HCT116 (cell line): ENCODE results near the gene SH3RF2. TPM values are rescaled to one million over a fixed set of nuclear protein-coding genes. Genes with fewer than 3 reads are reported as not detected.

ENCODE experiments used
- ATAC-seq: fragments of 200-7000 bp; cut with Tn5 transposase; 2 replicates; pipeline ENCODE4 v1.9.1; 2020; ENCODE audit warnings: mild to moderate bottlenecking, moderate library complexity
- BruUV-seq: library from RNA; stranded (reverse); fragments of 400-500 nt; replicated peaks from 2 replicates; lab custom pipeline; 2021; lab: Mats Ljungman, UMichigan
- CTCF ChIA-PET: fragments of 300-600 bp; sonication (Branson Sonifier 250); formaldehyde crosslinking; loops from one replicate; lab custom pipeline; 2021; ENCODE audit warnings: antibody characterized with exemption; lab: Charles Lee
- POLR2A ChIA-PET: fragments of 300-600, 350-600 bp; sonication (Branson Sonifier 250); formaldehyde crosslinking; loops from one replicate; lab custom pipeline; 2021; ENCODE audit warnings: antibody characterized with exemption; lab: Charles Lee
- RAD21 ChIA-PET, 2 experiments: fragments of 300-600 bp; sonication (Branson Sonifier 250); formaldehyde crosslinking; loops; one replicate each; lab custom pipeline; 2023; ENCODE audit warnings: low total read pairs in 2 of 2; ENCODE audit not compliant: uncharacterized antibody in 2 of 2, unreplicated experiment in 2 of 2, low non-redundant PET in 1 of 2; lab: Charles Lee
- DNase-seq: peaks from one replicate; pipeline ENCODE4 v3.0.0-alpha.2; 2010; ENCODE audit warnings: low read depth, low spot score
- H2AFZ ChIP-seq: fragments of 200-600 bp; shearing (Covaris generic), sonication (generic); 2 replicates; pipeline ENCODE4 v1.6.1; 2017; ENCODE audit warnings: low read depth, mixed run types, mixed read lengths, antibody characterized with exemption, low read length; ENCODE audit not compliant: poor library complexity, severe bottlenecking
- H3K27ac ChIP-seq: 2 replicates; pipeline ENCODE4 v1.5.1; 2012; ENCODE audit warnings: low read depth, low read length
- H3K27me3 ChIP-seq: fragments of 200-600 bp; sonication (generic); 2 replicates; pipeline ENCODE4 v1.6.1; 2016; ENCODE audit warnings: mixed run types, low read length, mixed read lengths; ENCODE audit not compliant: insufficient read depth
- H3K36me3 ChIP-seq, 2 experiments: fragments of 200-500 bp in 1 of 2; fragments of 200-600 bp in 1 of 2; sonication (Bioruptor generic) in 1 of 2; sonication (generic) in 1 of 2; 2 replicates each; pipeline versions ENCODE4 v1.5.1 to v1.6.1; 2014 to 2016; ENCODE audit warnings: low read length in 2 of 2, inconsistent platforms in 1 of 2, mixed read lengths in 1 of 2, mixed run types in 1 of 2; ENCODE audit not compliant: insufficient read depth in 2 of 2, control insufficient read depth in 1 of 2
- H3K4me1 ChIP-seq, 2 experiments: fragments of 200-600 bp in 1 of 2; sonication (generic) in 1 of 2; 2 replicates each; pipeline versions ENCODE4 v1.5.1 to v1.6.1; 2012 to 2017; ENCODE audit warnings: low read length in 2 of 2, inconsistent platforms in 1 of 2, mild to moderate bottlenecking in 1 of 2, mixed read lengths in 1 of 2, mixed run types in 1 of 2, moderate library complexity in 1 of 2; ENCODE audit not compliant: insufficient read depth in 2 of 2, control insufficient read depth in 1 of 2
- H3K4me2 ChIP-seq: fragments of 200-600 bp; sonication (generic); 2 replicates; pipeline ENCODE4 v1.6.1; 2017; ENCODE audit warnings: mixed run types, low read length, mixed read lengths
- H3K4me3 ChIP-seq, 2 experiments: fragments of 200-600 bp in 1 of 2; sonication (generic) in 1 of 2; replicated peaks in 1 of 2; 2 replicates each; pipeline ENCODE4 v1.5.1; 2011 to 2016; ENCODE audit warnings: low read length in 2 of 2, control low read depth in 1 of 2, low read depth in 1 of 2, mild to moderate bottlenecking in 1 of 2, mixed read lengths in 1 of 2, mixed run types in 1 of 2
- H3K79me2 ChIP-seq: fragments of 200-600 bp; sonication (generic); 2 replicates; pipeline ENCODE4 v1.6.1; 2017; ENCODE audit warnings: mild to moderate bottlenecking, mixed run types, low read length, moderate library complexity, mixed read lengths; ENCODE audit not compliant: insufficient read depth
- H3K9ac ChIP-seq: fragments of 200-600 bp; sonication (generic); 2 replicates; pipeline ENCODE4 v1.6.1; 2016; ENCODE audit warnings: low read length, mixed read lengths
- H3K9me2 ChIP-seq: fragments of 200-600 bp; sonication (generic), shearing (Covaris generic); 2 replicates; pipeline ENCODE4 v1.6.1; 2017; ENCODE audit warnings: mixed run types, mild to moderate bottlenecking, moderate library complexity; ENCODE audit not compliant: insufficient read depth
- H3K9me3 ChIP-seq, 2 experiments: fragments of 200-500 bp in 1 of 2; fragments of 200-600 bp in 1 of 2; sonication (Bioruptor generic) in 1 of 2; sonication (generic) in 1 of 2; 2 replicates each; pipeline ENCODE4 v1.6.1; 2014 to 2017; ENCODE audit warnings: low read length in 2 of 2, mixed read lengths in 2 of 2, inconsistent platforms in 1 of 2, low read depth in 1 of 2, mild to moderate bottlenecking in 1 of 2, mixed run types in 1 of 2, moderate library complexity in 1 of 2; ENCODE audit not compliant: control insufficient read depth in 1 of 2, insufficient read depth in 1 of 2
- H4K20me1 ChIP-seq: fragments of 200-600 bp; sonication (generic), shearing (Covaris generic); 2 replicates; pipeline ENCODE4 v1.6.1; 2017; ENCODE audit warnings: mixed run types, mild to moderate bottlenecking, moderate library complexity; ENCODE audit not compliant: insufficient read depth
- CEBPB ChIP-seq: IDR thresholded peaks from 2 replicates; pipeline ENCODE4 v1.6.1; 2012; ENCODE audit warnings: low read depth
- EGR1 ChIP-seq: IDR thresholded peaks from 2 replicates; pipeline ENCODE4 v1.6.1; 2012; ENCODE audit warnings: low read depth
- EZH2phosphoT487 ChIP-seq: fragments of 200-600 bp; IDR thresholded peaks from 2 replicates; pipeline ENCODE4 v1.6.1; 2018; ENCODE audit warnings: antibody characterized with exemption, borderline replicate concordance
- FOSL1 ChIP-seq: IDR thresholded peaks from 2 replicates; pipeline ENCODE4 v1.6.1; 2012; ENCODE audit warnings: low read depth
- JUND ChIP-seq: IDR thresholded peaks from 2 replicates; pipeline ENCODE4 v1.6.1; 2012
- SIN3A ChIP-seq: IDR thresholded peaks from 2 replicates; pipeline ENCODE4 v1.6.1; 2012; ENCODE audit warnings: low read depth
- TCF7L2 ChIP-seq: IDR thresholded peaks from 2 replicates; pipeline ENCODE4 v1.7.0; 2011; ENCODE audit warnings: borderline replicate concordance, inconsistent platforms; ENCODE audit not compliant: insufficient read depth, insufficient read length; ENCODE audit errors: extremely low read depth
- ZNF274 ChIP-seq: fragments of 200-500 bp; sonication (Bioruptor generic); IDR thresholded peaks from 2 replicates; pipeline ENCODE4 v1.6.1; 2014; ENCODE audit warnings: mild to moderate bottlenecking, low read depth, low read length, inconsistent platforms
- intact Hi-C: fragments of 100-400 bp; cut with micrococcal nuclease; formaldehyde crosslinking; loops from 2 replicates; pipeline ENCODE4 v1.10.0; 2022
- total RNA-seq: library from RNA; stranded (reverse); gene quantifications from one replicate; pipeline ENCODE4 v1.2.1, GENCODE V29; 2021; ENCODE audit not compliant: unreplicated experiment
- TF ChIP-seq, protein P1 (sequence below): IDR thresholded peaks from 2 replicates; pipeline ENCODE4 v1.6.1; 2012
- TF ChIP-seq, protein P2 (sequence below): IDR thresholded peaks from 2 replicates; pipeline ENCODE4 v1.6.1; 2012
- TF ChIP-seq, protein P3 (sequence below), 3 experiments: fragments of 200-600 bp in 1 of 3; sonication (generic) in 1 of 3; IDR thresholded peaks in 2 of 3; conservative IDR thresholded peaks in 1 of 3; 2 replicates each; pipeline ENCODE4 v1.5.1; 2012 to 2017; ENCODE audit warnings: low read depth in 2 of 3, low read length in 2 of 3, antibody characterized with exemption in 1 of 3, borderline replicate concordance in 1 of 3, control low read depth in 1 of 3, mild to moderate bottlenecking in 1 of 3, mixed read lengths in 1 of 3, mixed run types in 1 of 3, moderate library complexity in 1 of 3; ENCODE audit not compliant: insufficient read depth in 1 of 3

Gene SH3RF2
- total RNA-seq, 1 experiment from 2014 or later, result 14.3 TPM

DNA sequence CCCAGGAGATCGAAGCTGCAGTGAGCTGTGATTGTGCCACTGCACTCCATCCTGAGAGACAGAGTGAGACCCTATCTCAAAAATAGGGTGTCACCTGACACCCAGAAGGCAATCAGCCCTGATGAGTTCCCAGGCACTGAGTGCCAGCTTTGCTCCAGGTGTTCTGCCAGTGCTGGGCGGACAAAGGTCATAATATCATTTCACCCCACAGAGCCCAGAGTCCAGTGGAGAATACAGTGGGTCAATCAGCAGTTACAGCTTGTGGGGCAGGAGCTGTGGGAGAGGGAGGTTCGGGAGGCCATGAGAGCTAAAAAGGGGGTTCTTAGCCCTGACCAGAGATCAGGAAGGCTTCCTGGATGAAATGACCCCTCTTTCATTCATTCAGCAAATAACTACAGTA is 24.4 kb upstream of the SH3RF2 start:
- Histone ChIP-seq H3K9ac (no peak overlapping the region), H4K20me1 (no peaks in the 10 kb centered on the region), H2AFZ (no peak overlapping the region), H3K27me3 (no peaks in the 10 kb centered on the region), H3K9me2 (no peaks in the 10 kb centered on the region), H3K4me3 (no peak overlapping the region), H3K4me1 (peaks cover 0 to 1% of the 10 kb centered on the region in 2 experiments; a peak in 2 of 4 replicates), H3K9me3 (no peaks in the 10 kb centered on the region), H3K4me2 (no peak overlapping the region), H3K79me2 (no peaks in the 10 kb centered on the region), H3K27ac (no peak overlapping the region), H3K36me3 (no peaks in the 10 kb centered on the region)
- DNase-seq (no peak), ATAC-seq (no peak)
- RAD21 ChIA-PET, result no interaction called here
- CTCF ChIA-PET, result no interaction called here
- TF ChIP-seq, protein P1, sequence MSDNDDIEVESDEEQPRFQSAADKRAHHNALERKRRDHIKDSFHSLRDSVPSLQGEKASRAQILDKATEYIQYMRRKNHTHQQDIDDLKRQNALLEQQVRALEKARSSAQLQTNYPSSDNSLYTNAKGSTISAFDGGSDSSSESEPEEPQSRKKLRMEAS, result no peak
- TF ChIP-seq, protein P2, sequence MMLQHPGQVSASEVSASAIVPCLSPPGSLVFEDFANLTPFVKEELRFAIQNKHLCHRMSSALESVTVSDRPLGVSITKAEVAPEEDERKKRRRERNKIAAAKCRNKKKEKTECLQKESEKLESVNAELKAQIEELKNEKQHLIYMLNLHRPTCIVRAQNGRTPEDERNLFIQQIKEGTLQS, result no peak
- TF ChIP-seq CEBPB (no peak), ZNF274 (no peak), TCF7L2 (no peak), SIN3A (no peak), EGR1 (no peak), FOSL1 (no peak), EZH2phosphoT487 (no peak), JUND (no peak)
- TF ChIP-seq, protein P3, sequence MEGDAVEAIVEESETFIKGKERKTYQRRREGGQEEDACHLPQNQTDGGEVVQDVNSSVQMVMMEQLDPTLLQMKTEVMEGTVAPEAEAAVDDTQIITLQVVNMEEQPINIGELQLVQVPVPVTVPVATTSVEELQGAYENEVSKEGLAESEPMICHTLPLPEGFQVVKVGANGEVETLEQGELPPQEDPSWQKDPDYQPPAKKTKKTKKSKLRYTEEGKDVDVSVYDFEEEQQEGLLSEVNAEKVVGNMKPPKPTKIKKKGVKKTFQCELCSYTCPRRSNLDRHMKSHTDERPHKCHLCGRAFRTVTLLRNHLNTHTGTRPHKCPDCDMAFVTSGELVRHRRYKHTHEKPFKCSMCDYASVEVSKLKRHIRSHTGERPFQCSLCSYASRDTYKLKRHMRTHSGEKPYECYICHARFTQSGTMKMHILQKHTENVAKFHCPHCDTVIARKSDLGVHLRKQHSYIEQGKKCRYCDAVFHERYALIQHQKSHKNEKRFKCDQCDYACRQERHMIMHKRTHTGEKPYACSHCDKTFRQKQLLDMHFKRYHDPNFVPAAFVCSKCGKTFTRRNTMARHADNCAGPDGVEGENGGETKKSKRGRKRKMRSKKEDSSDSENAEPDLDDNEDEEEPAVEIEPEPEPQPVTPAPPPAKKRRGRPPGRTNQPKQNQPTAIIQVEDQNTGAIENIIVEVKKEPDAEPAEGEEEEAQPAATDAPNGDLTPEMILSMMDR (IDR thresholded peaks at IDR 0.05 in 2 of 3, conservative IDR thresholded peaks at IDR 0.05 in 1 of 3; ENCODE audit: borderline replicate concordance in 1 of 3, insufficient read depth in 1 of 3, low read depth in 2 of 3, low read length in 2 of 3), result no peak
- POLR2A ChIA-PET, result no interaction called here
- BruUV-seq, result no TSS peak
- intact Hi-C loops, result no loop called here
